ENCODE data around the gene ZNF174. TPM values are rescaled to one million over a fixed set of nuclear protein-coding genes. Genes with fewer than 3 reads are reported as not detected.

Gene ZNF174
- total RNA-seq = 9.9 and 10.6 TPM in 2 replicates

DNA sequence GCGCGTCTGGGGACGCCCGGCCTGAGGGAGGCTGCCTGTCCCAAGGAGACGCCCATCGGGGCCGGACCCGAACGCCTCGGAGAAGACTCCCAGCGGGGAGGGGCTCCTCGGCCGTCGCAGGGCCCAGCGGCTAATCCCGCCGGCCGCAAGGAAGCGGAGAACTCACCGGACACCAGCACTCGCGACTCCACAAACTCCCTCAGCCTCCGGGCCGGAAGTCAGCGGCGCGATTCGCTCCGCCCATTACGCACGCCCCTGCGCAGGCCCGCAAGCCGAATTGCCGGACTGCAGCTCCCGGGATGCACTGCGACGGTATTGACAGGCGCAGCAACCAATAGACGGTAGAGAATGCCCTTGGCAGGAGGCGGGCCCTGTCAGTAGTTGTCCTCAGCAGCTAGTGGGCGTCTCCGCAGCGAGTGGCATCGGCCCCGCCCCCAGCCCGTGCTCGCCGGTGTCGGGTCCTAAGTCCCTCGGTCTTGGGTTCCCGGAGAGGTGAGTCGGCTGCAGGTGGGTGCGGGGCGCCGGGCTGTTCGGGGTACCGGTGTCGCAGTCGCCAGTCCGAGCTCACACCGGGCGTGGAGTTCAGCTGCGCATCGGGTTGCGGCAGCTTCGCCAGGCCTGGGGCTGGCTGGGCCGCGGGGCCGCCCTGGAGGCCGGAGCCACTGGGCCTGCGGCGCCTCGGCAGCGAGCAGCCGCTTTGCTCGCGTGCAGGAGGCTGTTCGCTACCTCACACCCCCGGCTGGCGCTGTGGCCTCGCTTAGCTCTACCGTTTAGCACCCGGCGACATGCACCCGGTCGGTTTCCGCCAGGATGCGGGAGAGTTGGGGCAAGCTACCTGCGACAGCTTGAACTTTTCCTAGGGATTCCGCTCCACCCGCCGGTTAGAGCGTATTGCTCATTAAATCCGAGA, at the start of gene ZNF174, which contains the start of gene ZSCAN32:
ZNF174 (plus strand) TSS at position 437 of the 910 bp plus-strand sequence. CDS start 790 bp downstream, outside the sequence.
ZSCAN32 (minus strand) TSS at position 226 of the 910 bp plus-strand sequence. CDS start 3,447 bp downstream, outside the sequence.
- peak within 1 kb of the TSS; percentile 81 for H3K27ac Mint-ChIP-seq
- peak; percentile 99 for DNase-seq (ENCODE audit: low spot score)
- H3K27me3 Mint-ChIP-seq (ENCODE audit: insufficient read depth) = no peaks in the 10 kb centered on the region
- H3K4me1 Mint-ChIP-seq (ENCODE audit: low read depth) = peaks cover 7% of the 10 kb centered on the region
- H3K4me3 Mint-ChIP-seq = peak within 1 kb of the TSS; percentile 96
- peaks cover 62% of the 10 kb centered on the region for H3K36me3 Mint-ChIP-seq (ENCODE audit: low read depth)
- peaks cover 50% of the 10 kb centered on the region for H3K9me3 Mint-ChIP-seq
- intact Hi-C loops (cut with micrococcal nuclease) = loop anchor here (1.0 to 10.0 kb wide), 10 partner anchors 36 to 866 kb away; partner anchors contain the start of genes CEMP1, NAA60, OR1F1 and PDPK1

DNA sequence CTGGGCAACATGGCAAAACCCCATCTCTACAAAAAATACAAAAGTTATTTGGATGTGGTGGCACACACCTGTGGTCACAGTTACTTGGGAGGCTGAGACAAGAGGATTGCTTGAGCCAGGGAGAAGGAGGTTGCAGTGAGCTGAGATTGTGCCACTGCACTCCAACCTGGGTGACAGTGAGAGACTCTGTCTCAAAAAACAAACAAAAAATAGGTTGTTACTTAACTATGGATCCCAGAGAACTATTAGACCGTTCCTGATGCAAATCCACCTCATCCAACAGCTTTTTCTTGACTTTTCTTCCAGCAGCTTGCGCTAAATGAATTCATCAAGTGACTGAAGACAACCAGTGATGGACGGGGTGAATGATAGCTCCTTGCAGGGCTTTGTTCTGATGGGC, 45.4 kb upstream of the ZNF174 start, which contains the start of gene OR2C1:
OR2C1 (plus strand) TSS at position 301 of the 400 bp plus-strand sequence; CDS start at position 353, 52 bp downstream.
- no peak for DNase-seq (ENCODE audit: low spot score)
- intact Hi-C loops (cut with micrococcal nuclease) = no loop called here
- Mint-ChIP-seq H3K27me3 (ENCODE audit: insufficient read depth) (peaks cover 5% of the 10 kb centered on the region), H3K9me3 (peaks cover 37% of the 10 kb centered on the region), H3K27ac (no peak within 1 kb of the TSS), H3K4me1 (ENCODE audit: low read depth) (no peaks in the 10 kb centered on the region), H3K4me3 (no peak within 1 kb of the TSS), H3K36me3 (ENCODE audit: low read depth) (peaks cover 2% of the 10 kb centered on the region)

- H3K4me3 Mint-ChIP-seq = no peak overlapping the region
- DNase-seq (ENCODE audit: low spot score) = no peak
- intact Hi-C loops (cut with micrococcal nuclease) = no loop called here
- peaks cover 2% of the 10 kb centered on the region for H3K36me3 Mint-ChIP-seq (ENCODE audit: low read depth)
- H3K27ac Mint-ChIP-seq = no peak overlapping the region
- H3K9me3 Mint-ChIP-seq = peaks cover 40% of the 10 kb centered on the region
- no peaks in the 10 kb centered on the region for H3K4me1 Mint-ChIP-seq (ENCODE audit: low read depth)
- peaks cover 5% of the 10 kb centered on the region for H3K27me3 Mint-ChIP-seq (ENCODE audit: insufficient read depth)
Observed at GRCh38 chr16:3356118-3356517, 44.9 kb upstream of the ZNF174 start.

DNA sequence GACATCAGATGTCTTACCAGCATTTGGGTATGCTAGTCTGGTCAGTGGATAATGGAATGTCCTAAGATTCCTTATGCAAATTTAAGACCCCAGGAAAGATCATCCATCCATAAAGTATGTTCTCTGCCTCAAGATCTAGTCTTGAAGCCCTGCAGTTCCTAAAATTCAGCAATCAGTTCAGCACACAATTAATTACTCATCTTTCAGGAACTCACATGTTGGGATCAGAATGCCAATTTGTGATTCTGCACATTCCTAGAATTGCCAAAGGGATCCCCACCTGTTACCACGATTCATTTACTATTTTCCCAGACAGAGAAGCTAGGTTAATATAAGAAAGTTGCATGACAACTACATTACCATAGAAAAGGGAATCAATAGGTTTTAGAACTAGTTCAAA, 42.1 kb upstream of the ZNF174 start:
- H3K27me3 Mint-ChIP-seq (ENCODE audit: insufficient read depth) = peaks cover 2% of the 10 kb centered on the region
- no peak overlapping the region for H3K4me3 Mint-ChIP-seq
- peaks cover 2% of the 10 kb centered on the region for H3K36me3 Mint-ChIP-seq (ENCODE audit: low read depth)
- peaks cover 51% of the 10 kb centered on the region for H3K9me3 Mint-ChIP-seq
- intact Hi-C loops (cut with micrococcal nuclease) = no loop called here
- no peak for DNase-seq (ENCODE audit: low spot score)
- no peaks in the 10 kb centered on the region for H3K4me1 Mint-ChIP-seq (ENCODE audit: low read depth)
- no peak overlapping the region for H3K27ac Mint-ChIP-seq

GRCh38 chr16:3362931-3363330, 38.1 kb upstream of the ZNF174 start:
- DNase-seq (ENCODE audit: low spot score) = no peak
- intact Hi-C loops (cut with micrococcal nuclease) = no loop called here
- no peak overlapping the region for H3K4me3 Mint-ChIP-seq
- H3K27me3 Mint-ChIP-seq (ENCODE audit: insufficient read depth) = peaks cover 2% of the 10 kb centered on the region
- H3K27ac Mint-ChIP-seq = no peak overlapping the region
- no peaks in the 10 kb centered on the region for H3K4me1 Mint-ChIP-seq (ENCODE audit: low read depth)
- H3K36me3 Mint-ChIP-seq (ENCODE audit: low read depth) = peaks cover 2% of the 10 kb centered on the region
- H3K9me3 Mint-ChIP-seq = peaks cover 62% of the 10 kb centered on the region

DNA sequence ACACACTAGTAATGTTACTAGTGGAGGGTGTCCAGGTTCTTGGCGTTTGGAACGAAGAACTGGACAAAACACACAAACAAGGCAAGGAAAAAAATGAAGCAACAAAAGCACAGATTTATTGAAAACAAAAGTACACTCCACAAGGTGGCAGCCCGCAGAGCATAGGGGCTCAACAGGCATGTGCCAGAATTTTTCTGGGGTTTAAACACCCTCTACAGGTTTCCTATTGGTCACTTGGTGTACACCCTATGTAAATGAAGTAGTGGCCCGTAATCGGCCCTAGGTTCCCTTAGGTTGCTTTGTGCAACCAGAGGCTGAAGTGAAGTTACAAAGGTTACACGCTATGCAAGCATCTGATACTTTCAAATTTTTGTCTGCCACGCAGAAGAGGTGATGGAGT, 37.2 kb upstream of the ZNF174 start:
- intact Hi-C loops (cut with micrococcal nuclease) = loop anchor here (1.0 to 2.0 kb wide), 2 partner anchors 37 to 99 kb away; partner anchors contain the start of genes ZNF174 and ZSCAN32
- peaks cover 2% of the 10 kb centered on the region for H3K27me3 Mint-ChIP-seq (ENCODE audit: insufficient read depth)
- H3K27ac Mint-ChIP-seq = no peak overlapping the region
- no peak overlapping the region for H3K4me3 Mint-ChIP-seq
- H3K9me3 Mint-ChIP-seq = peaks cover 59% of the 10 kb centered on the region
- DNase-seq (ENCODE audit: low spot score) = no peak
- H3K4me1 Mint-ChIP-seq (ENCODE audit: low read depth) = no peaks in the 10 kb centered on the region
- H3K36me3 Mint-ChIP-seq (ENCODE audit: low read depth) = peaks cover 2% of the 10 kb centered on the region

DNA sequence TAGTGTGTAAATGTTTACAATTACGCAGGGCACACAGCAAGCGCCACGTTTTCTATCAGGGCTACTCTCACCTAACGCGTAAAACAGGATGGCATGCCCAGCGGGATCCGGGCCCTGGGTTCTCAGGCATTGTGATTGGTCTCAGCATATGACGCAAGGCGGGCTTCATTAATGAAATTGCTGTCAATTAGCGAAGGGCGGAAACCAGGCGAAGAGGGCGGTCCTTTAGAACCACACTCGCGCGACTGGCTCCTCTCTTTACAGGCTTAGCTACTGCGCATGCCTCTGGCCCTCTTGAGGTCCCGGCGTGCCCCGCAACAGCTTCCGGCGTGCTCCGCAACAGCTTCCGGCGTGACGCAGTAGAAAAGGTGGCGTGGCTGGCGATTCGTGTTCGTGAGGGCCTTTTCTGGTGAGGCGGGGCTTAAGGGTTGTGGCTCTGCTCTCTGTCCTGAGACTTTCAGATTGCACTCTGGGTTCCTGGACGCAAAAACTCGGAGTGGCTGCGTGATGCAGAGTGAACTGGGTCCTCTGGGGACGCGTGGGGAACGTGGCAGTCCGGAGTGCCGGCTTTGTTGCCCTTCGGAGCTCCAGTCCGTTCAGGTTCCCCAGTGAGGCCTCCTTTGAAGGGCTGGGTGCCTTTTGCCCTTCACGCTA, 36.1 kb upstream of the ZNF174 start:
- peak; percentile 63 for DNase-seq (ENCODE audit: low spot score)
- Mint-ChIP-seq H3K36me3 (ENCODE audit: low read depth) (peaks cover 2% of the 10 kb centered on the region), H3K27ac (peak overlapping the region; percentile 53), H3K27me3 (ENCODE audit: insufficient read depth) (peaks cover 2% of the 10 kb centered on the region), H3K4me3 (peak overlapping the region; percentile 68), H3K9me3 (peaks cover 51% of the 10 kb centered on the region), H3K4me1 (ENCODE audit: low read depth) (no peaks in the 10 kb centered on the region)
- intact Hi-C loops (cut with micrococcal nuclease) = loop anchor here (1.0 to 2.0 kb wide), 2 partner anchors 36 to 101 kb away; partner anchors contain the start of genes ZNF174 and ZSCAN32

GRCh38 chr16:3369073-3369472, 31.9 kb upstream of the ZNF174 start:
- intact Hi-C loops (cut with micrococcal nuclease) = no loop called here
- Mint-ChIP-seq H3K36me3 (ENCODE audit: low read depth) (no peaks in the 10 kb centered on the region), H3K4me1 (ENCODE audit: low read depth) (no peaks in the 10 kb centered on the region), H3K27me3 (ENCODE audit: insufficient read depth) (peaks cover 2% of the 10 kb centered on the region), H3K4me3 (no peak overlapping the region), H3K9me3 (peaks cover 35% of the 10 kb centered on the region), H3K27ac (no peak overlapping the region)
- DNase-seq (ENCODE audit: low spot score) = no peak

GRCh38 chr16:3375680-3376079, 25.3 kb upstream of the ZNF174 start:
- peaks cover 4% of the 10 kb centered on the region for H3K36me3 Mint-ChIP-seq (ENCODE audit: low read depth)
- no peaks in the 10 kb centered on the region for H3K27me3 Mint-ChIP-seq (ENCODE audit: insufficient read depth)
- intact Hi-C loops (cut with micrococcal nuclease) = no loop called here
- DNase-seq (ENCODE audit: low spot score) = no peak
- H3K27ac Mint-ChIP-seq = no peak overlapping the region
- H3K4me1 Mint-ChIP-seq (ENCODE audit: low read depth) = no peaks in the 10 kb centered on the region
- H3K9me3 Mint-ChIP-seq = peaks cover 62% of the 10 kb centered on the region
- no peak overlapping the region for H3K4me3 Mint-ChIP-seq

- Mint-ChIP-seq H3K27me3 (ENCODE audit: insufficient read depth) (no peaks in the 10 kb centered on the region), H3K4me3 (no peak overlapping the region), H3K4me1 (ENCODE audit: low read depth) (no peaks in the 10 kb centered on the region), H3K9me3 (peaks cover 80% of the 10 kb centered on the region), H3K27ac (no peak overlapping the region), H3K36me3 (ENCODE audit: low read depth) (peaks cover 20% of the 10 kb centered on the region)
- intact Hi-C loops (cut with micrococcal nuclease) = no loop called here
- no peak for DNase-seq (ENCODE audit: low spot score)
Observed at GRCh38 chr16:3377917-3378316, 23.1 kb upstream of the ZNF174 start.

DNA sequence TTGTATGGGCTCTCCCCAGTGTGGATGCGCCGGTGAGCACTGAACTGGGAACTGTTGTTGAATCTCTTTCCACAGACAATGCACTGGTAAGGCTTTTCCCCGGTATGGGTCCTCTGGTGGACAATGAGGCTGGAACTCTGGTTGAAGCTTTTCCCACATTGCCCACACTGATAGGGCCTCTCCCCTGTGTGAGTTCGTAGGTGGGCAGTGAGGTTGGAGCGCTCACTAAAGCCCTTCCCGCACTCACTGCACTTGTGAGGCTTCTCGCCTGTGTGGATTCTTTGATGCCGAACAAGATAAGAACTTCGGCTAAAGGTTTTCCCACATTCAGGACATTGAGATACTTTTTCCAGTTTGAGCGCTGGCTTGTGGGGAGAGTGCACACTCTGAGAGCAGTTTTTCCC, 18.0 kb upstream of the ZNF174 start:
- intact Hi-C loops (cut with micrococcal nuclease) = no loop called here
- H3K4me3 Mint-ChIP-seq = no peak overlapping the region

GRCh38 chr16:3388325-3388724, 12.7 kb upstream of the ZNF174 start:
- peaks cover 62% of the 10 kb centered on the region for H3K9me3 Mint-ChIP-seq
- intact Hi-C loops (cut with micrococcal nuclease) = no loop called here

More for the DNA sequence above, 18.0 kb upstream of the ZNF174 start:
- Mint-ChIP-seq H3K4me1 (ENCODE audit: low read depth) (no peaks in the 10 kb centered on the region), H3K27me3 (ENCODE audit: insufficient read depth) (no peaks in the 10 kb centered on the region), H3K36me3 (ENCODE audit: low read depth) (peaks cover 61% of the 10 kb centered on the region), H3K9me3 (peaks cover 81% of the 10 kb centered on the region), H3K27ac (no peak overlapping the region)
- no peak for DNase-seq (ENCODE audit: low spot score)

More at GRCh38 chr16:3388325-3388724, 12.7 kb upstream of the ZNF174 start:
- no peak overlapping the region for H3K4me3 Mint-ChIP-seq
- DNase-seq (ENCODE audit: low spot score) = no peak
- H3K27ac Mint-ChIP-seq = no peak overlapping the region
- no peaks in the 10 kb centered on the region for H3K27me3 Mint-ChIP-seq (ENCODE audit: insufficient read depth)
- no peaks in the 10 kb centered on the region for H3K4me1 Mint-ChIP-seq (ENCODE audit: low read depth)
- H3K36me3 Mint-ChIP-seq (ENCODE audit: low read depth) = peaks cover 82% of the 10 kb centered on the region

All from activated T-helper 1 cell treated with anti-CD3 and anti-CD28 coated beads, Interleukin-12 subunit alpha, Interleukin-12 subunit beta, Interleukin-2, Interleukin-4 antibody, amounts not matched to agents 30 ng/mL and 10 ng/mL and 1 ng/mL, durations not matched to agents 14 hours and 24 hours and 36 hours (primary cell).